Mononuclear cell (primary cell): ENCODE measurements around the gene BACE2. TPM values are rescaled to one million over a fixed set of nuclear protein-coding genes. Genes with fewer than 3 reads are reported as not detected.

ENCODE experiments used
- total RNA-seq: library from RNA; depleted of rRNA; stranded (reverse); fragments of >200 nt; gene quantifications from one replicate; pipeline ENCODE4 v1.2.3, GENCODE V29; 2012

BACE2 gene
- total RNA-seq, 1 donor: 2.3 TPM

Other genes starting within 250 kb of the BACE2 start
- gene FAM3B, start 148.6 kb downstream of the BACE2 start, total RNA-seq: 0.73 TPM
- gene MX2, start 193.9 kb downstream of the BACE2 start, total RNA-seq: 32.6 TPM